Keratinocyte (primary cell): ENCODE measurements around the gene HTRA3.

Experiments used
- EZH2 ChIP-seq: IDR thresholded peaks from one replicate; pipeline ENCODE4 v1.6.1; 2012; ENCODE audit warnings: inconsistent platforms, mild to moderate bottlenecking, low read length, moderate library complexity
- TF ChIP-seq, protein P1 (sequence below), 3 experiments: IDR thresholded peaks in 1 of 3; conservative IDR thresholded peaks in 1 of 3; optimal IDR thresholded peaks in 1 of 3; 2 replicates in 2 of 3; 3 replicates in 1 of 3; pipeline versions ENCODE3 to v1.5.1; 2011; ENCODE audit warnings: low read length in 3 of 3, mild to moderate bottlenecking in 3 of 3, moderate library complexity in 2 of 3, control low read depth in 1 of 3, inconsistent platforms in 1 of 3; ENCODE audit not compliant: insufficient read depth in 2 of 3; ENCODE audit errors: extremely low read depth in 1 of 3

DNA sequence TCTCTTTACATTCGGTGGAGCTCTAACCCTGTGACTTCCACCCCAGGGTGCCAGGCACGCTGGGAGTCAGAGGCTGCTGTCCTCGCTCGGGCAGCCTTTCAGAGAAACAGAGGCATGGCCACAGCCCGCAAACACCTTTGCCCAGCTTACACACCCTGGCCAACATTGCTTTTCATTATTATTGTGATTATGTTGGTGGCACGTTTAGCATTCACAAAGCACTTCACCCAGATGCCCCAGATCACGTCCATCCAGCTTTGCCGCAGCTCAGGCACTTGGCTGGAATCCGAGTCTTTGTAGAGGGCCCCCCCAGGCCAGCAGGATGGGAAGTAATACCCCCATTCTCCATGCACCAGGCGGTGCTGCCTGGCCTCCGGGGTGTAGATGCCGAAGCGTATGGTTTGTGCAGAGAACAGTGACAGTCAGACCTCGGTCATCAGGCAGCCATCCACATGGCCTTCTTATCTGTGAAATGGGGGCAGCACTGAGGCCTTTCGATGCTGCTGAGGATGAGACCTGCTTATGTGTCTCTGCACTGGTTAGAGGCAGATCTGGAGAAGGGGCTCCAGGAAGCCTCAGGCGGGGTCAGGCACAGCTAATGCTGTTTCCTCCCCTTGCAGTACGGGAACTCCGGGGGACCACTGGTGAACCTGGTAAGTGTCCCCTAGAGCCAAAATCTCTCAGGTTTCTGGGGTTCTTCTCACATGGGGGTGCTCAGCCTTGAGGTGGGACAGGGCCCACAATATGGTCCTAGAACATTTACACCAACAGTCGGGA lies 22.3 kb downstream of the HTRA3 start:
- TF ChIP-seq, protein P1, sequence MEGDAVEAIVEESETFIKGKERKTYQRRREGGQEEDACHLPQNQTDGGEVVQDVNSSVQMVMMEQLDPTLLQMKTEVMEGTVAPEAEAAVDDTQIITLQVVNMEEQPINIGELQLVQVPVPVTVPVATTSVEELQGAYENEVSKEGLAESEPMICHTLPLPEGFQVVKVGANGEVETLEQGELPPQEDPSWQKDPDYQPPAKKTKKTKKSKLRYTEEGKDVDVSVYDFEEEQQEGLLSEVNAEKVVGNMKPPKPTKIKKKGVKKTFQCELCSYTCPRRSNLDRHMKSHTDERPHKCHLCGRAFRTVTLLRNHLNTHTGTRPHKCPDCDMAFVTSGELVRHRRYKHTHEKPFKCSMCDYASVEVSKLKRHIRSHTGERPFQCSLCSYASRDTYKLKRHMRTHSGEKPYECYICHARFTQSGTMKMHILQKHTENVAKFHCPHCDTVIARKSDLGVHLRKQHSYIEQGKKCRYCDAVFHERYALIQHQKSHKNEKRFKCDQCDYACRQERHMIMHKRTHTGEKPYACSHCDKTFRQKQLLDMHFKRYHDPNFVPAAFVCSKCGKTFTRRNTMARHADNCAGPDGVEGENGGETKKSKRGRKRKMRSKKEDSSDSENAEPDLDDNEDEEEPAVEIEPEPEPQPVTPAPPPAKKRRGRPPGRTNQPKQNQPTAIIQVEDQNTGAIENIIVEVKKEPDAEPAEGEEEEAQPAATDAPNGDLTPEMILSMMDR (optimal IDR thresholded peaks at IDR 0.05 in 1 of 3, IDR thresholded peaks at IDR 0.05 in 1 of 3, conservative IDR thresholded peaks at IDR 0.05 in 1 of 3; ENCODE audit: extremely low read depth in 1 of 3, insufficient read depth in 2 of 3, low read length in 3 of 3), result no peak
- no peak for TF ChIP-seq EZH2
